HEK293 (cell line): ENCODE measurements around the gene TTC22.

Source experiments
- CTCF ChIP-seq: fragments of 450-650 bp; formaldehyde crosslinking; IDR thresholded peaks from 2 replicates; pipeline ENCODE4 v1.5.1; 2016; ENCODE audit warnings: missing biosample characterization, missing genetic modification characterization
- GLIS2 ChIP-seq: fragments of 450-650 bp; formaldehyde crosslinking; IDR thresholded peaks from 2 replicates; pipeline ENCODE4 v1.5.1; 2016; ENCODE audit warnings: missing biosample characterization, missing genetic modification characterization
- KLF16 ChIP-seq: fragments of 450-650 bp; formaldehyde crosslinking; IDR thresholded peaks from 2 replicates; pipeline ENCODE4 v1.5.1; 2017; ENCODE audit warnings: missing biosample characterization, missing genetic modification characterization
- MZF1 ChIP-seq: fragments of 450-650 bp; formaldehyde crosslinking; IDR thresholded peaks from 2 replicates; pipeline ENCODE4 v1.5.1; 2017; ENCODE audit warnings: missing biosample characterization, missing genetic modification characterization, borderline replicate concordance
- PATZ1 ChIP-seq: fragments of 450-650 bp; formaldehyde crosslinking; IDR thresholded peaks from 2 replicates; pipeline ENCODE4 v1.5.1; 2016; ENCODE audit warnings: missing biosample characterization, missing genetic modification characterization
- YY2 ChIP-seq: fragments of 450-650 bp; formaldehyde crosslinking; IDR thresholded peaks from 2 replicates; pipeline ENCODE4 v1.5.1; 2016; ENCODE audit warnings: missing biosample characterization, missing genetic modification characterization
- ZBTB20 ChIP-seq: fragments of 450-650 bp; formaldehyde crosslinking; IDR thresholded peaks from 2 replicates; pipeline ENCODE4 v1.5.1; 2016; ENCODE audit warnings: missing biosample characterization, missing genetic modification characterization
- ZBTB44 ChIP-seq: fragments of 450-650 bp; IDR thresholded peaks from 2 replicates; pipeline ENCODE4 v1.5.1; 2018; ENCODE audit warnings: missing biosample characterization, mild to moderate bottlenecking, missing genetic modification characterization
- ZBTB6 ChIP-seq: fragments of 450-650 bp; formaldehyde crosslinking; IDR thresholded peaks from 2 replicates; pipeline ENCODE4 v1.5.1; 2017; ENCODE audit warnings: missing biosample characterization, missing genetic modification characterization
- ZFP3 ChIP-seq: fragments of 450-650 bp; formaldehyde crosslinking; IDR thresholded peaks from 2 replicates; pipeline ENCODE4 v1.5.1; 2016; ENCODE audit warnings: low read depth, missing biosample characterization, missing genetic modification characterization
- ZNF362 ChIP-seq: fragments of 450-650 bp; formaldehyde crosslinking; IDR thresholded peaks from 2 replicates; pipeline ENCODE4 v1.5.1; 2016; ENCODE audit warnings: missing biosample characterization, missing genetic modification characterization
- ZNF404 ChIP-seq: fragments of 450-650 bp; formaldehyde crosslinking; IDR thresholded peaks from 2 replicates; pipeline ENCODE4 v1.5.1; 2017; ENCODE audit warnings: missing biosample characterization, missing genetic modification characterization
- ZNF530 ChIP-seq: fragments of 450-650 bp; formaldehyde crosslinking; IDR thresholded peaks from 2 replicates; pipeline ENCODE4 v1.5.1; 2016; ENCODE audit warnings: low read depth, missing biosample characterization, missing genetic modification characterization
- ZNF580 ChIP-seq: fragments of 450-650 bp; formaldehyde crosslinking; IDR thresholded peaks from 2 replicates; pipeline ENCODE4 v1.5.1; 2016; ENCODE audit warnings: missing biosample characterization, missing genetic modification characterization

- no peak for TF ChIP-seq KLF16 (tag by site-specific recombination)
- TF ChIP-seq CTCF (tag by site-specific recombination): no peak
- no peak for TF ChIP-seq ZNF530 (tag by site-specific recombination)
- TF ChIP-seq ZNF362 (tag by site-specific recombination): no peak
- no peak for TF ChIP-seq ZBTB6 (tag by site-specific recombination)
- no peak for TF ChIP-seq ZNF580 (tag by site-specific recombination)
- no peak for TF ChIP-seq ZNF404 (tag by site-specific recombination)
- TF ChIP-seq ZBTB44: no peak
- no peak for TF ChIP-seq PATZ1
- TF ChIP-seq GLIS2 (tag by site-specific recombination): no peak
- TF ChIP-seq ZBTB20: no peak
- no peak for TF ChIP-seq YY2 (tag by site-specific recombination)
- no peak for TF ChIP-seq MZF1
- TF ChIP-seq ZFP3 (tag by site-specific recombination): no peak
These were observed 43.4 kb upstream of the TTC22 start for GRCh38 chr1:54844564-54844963.
